AG09309 (cell line): Measurements from ENCODE around the gene INSRR.

Experiments
- DNase-seq: peaks from one replicate; pipeline ENCODE4 v3.0.0-alpha.2; 2010; ENCODE audit warnings: low read depth
- H3K4me3 ChIP-seq: 2 replicates; pipeline ENCODE4 v1.5.1; 2011; ENCODE audit warnings: mild to moderate bottlenecking, low read depth, low read length, moderate library complexity; ENCODE audit not compliant: control insufficient read depth
- TF ChIP-seq, protein P1 (sequence below): IDR thresholded peaks from 2 replicates; pipeline ENCODE4 v1.5.1; 2011; ENCODE audit warnings: mild to moderate bottlenecking, low read depth, low read length, inconsistent platforms; ENCODE audit not compliant: insufficient read depth, control insufficient read depth; ENCODE audit errors: missing control alignments

The INSRR gene

DNA sequence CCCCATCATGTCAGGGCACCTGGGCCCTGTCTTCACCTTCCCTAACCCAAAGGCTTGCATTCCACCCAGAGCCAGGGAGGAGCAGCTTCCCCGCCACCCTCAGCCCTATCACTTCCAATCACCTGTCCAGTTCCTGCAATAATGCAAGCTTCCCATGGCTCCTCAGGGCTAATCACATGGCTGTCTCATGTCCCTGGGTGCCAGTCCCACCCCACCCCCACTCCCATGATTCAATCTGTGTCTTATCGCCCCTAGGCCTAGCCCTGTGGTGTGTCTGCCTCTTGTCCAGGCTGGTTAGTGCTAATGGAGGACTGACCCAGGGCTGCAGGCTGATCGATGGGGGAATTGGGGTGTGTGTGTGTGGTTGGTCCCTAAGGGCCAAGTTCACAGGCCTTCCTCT lies 23.6 kb upstream of the INSRR start:
- TF ChIP-seq, protein P1, sequence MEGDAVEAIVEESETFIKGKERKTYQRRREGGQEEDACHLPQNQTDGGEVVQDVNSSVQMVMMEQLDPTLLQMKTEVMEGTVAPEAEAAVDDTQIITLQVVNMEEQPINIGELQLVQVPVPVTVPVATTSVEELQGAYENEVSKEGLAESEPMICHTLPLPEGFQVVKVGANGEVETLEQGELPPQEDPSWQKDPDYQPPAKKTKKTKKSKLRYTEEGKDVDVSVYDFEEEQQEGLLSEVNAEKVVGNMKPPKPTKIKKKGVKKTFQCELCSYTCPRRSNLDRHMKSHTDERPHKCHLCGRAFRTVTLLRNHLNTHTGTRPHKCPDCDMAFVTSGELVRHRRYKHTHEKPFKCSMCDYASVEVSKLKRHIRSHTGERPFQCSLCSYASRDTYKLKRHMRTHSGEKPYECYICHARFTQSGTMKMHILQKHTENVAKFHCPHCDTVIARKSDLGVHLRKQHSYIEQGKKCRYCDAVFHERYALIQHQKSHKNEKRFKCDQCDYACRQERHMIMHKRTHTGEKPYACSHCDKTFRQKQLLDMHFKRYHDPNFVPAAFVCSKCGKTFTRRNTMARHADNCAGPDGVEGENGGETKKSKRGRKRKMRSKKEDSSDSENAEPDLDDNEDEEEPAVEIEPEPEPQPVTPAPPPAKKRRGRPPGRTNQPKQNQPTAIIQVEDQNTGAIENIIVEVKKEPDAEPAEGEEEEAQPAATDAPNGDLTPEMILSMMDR, result no peak
- DNase-seq, result no peak
- H3K4me3 ChIP-seq, result no peak overlapping the region

DNA sequence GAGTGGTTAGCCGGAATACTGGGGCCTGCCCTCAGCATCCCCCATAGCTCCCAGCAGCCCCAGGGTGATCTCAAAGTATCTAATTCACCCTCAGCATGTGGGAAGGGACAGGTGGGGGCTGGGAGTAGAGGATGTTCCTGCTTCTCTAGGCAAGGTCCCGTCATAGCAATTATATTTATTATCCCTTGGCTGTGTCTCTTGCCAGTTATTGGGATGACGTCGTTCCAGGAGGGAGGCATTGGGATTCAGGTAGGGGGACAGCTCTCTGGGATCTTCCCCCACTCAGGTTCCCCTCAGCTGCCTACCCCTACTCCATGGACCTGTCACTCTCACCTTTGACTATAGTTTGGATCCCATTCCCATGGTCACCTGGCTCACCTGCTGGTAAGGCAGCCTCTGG lies 22.7 kb upstream of the INSRR start:
- TF ChIP-seq, protein P1, result no peak
- no peak for DNase-seq

DNA sequence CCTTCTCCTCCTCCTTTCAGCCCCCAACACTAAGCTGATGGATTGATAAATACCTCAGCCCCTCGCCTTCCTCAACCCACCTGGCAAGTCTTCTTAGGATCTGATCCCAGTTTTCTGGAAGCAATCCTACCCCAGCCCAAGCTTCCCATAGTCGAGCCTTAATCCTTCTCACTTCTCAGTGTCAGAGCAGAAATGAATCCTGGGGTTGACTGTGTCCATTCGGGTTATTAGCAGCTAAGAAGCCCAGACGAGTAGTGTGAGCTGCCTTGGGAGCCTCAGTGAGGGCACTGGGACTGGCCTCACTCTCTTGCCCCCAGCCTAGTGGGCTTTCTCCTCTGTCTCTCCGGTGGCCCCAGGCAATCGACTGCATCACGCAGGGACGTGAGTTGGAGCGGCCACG lies 22.2 kb upstream of the INSRR start:
- TF ChIP-seq, protein P1, result no peak
- H3K4me3 ChIP-seq, result no peak overlapping the region
- DNase-seq, result no peak

More for the DNA sequence above, 22.7 kb upstream of the INSRR start:
- no peak overlapping the region for H3K4me3 ChIP-seq

DNA sequence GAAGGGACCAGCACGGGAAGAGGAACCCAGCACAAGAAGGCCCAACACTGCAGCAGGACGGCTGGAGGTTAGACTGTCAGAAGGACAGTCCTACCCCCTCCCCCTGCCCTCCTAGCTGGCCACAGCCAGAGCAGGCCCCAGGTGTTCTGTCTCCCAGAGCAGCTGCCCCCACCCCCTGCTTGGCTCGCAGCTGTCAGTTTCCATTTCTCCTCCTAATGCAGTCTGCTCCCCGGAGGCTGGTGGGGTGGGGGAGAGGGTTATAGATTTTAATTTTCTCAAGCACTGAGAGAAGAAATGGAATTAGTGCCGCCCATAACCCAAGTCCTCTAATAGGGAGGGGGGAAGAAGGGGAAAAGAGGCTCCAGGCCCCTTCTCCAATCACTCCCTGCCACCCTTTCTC lies 21.6 kb upstream of the INSRR start:
- TF ChIP-seq, protein P1, result no peak
- no peak for DNase-seq
- no peak overlapping the region for H3K4me3 ChIP-seq

DNA sequence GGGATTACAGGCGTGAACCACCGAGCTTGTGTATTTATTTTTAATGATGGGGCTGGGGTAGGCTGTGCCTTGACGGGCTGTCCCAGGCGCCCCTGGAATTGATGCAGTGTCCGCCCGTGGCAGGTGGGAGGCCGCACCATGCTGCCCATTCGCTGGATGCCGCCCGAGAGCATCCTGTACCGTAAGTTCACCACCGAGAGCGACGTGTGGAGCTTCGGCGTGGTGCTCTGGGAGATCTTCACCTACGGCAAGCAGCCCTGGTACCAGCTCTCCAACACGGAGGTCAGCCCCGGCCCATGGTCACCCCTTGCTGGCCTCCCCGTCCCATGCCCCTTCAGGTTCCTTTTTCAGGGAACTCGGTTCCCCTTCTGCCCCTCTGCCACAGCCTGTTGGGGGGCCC lies 21.0 kb upstream of the INSRR start:
- H3K4me3 ChIP-seq, result no peak overlapping the region
- TF ChIP-seq, protein P1, result no peak
- no peak for DNase-seq

DNA sequence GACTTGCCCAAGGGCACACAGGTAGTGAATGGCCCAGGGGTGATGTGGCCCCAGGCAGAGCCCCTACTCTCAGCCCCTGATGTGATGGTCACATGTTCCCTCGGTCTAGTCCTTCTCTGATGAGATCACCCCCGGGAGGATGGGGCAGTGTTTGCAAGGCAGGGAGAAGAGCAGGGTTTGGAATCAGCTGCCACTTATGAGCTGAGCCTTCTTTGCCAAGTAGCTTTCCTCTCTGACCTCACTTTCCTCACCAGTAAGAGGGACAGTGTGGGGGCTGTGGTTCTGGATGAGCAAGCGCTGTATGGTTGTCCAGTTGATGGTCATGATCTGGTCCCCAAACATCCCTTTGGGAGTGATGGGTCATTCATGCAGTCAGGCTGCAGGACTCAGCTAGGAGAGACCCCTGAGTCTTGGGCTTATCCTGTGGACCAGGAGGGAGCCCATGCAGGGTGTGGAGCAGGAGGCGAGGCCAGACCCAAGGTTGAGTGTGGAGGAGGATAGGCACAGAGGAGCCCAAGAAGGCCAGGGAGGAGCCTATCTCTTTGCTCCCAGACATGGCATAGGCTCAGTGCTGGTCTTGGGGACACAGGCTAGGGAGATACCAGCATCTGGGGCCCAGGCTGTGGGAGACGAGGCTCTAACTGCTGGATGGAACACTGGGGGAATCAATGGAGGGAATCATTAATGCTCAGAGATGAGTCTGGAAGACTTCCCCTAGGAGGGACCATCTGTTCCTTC lies 18.7 kb upstream of the INSRR start:
- DNase-seq, result no peak
- H3K4me3 ChIP-seq, result no peak overlapping the region
- TF ChIP-seq, protein P1, result no peak

DNA sequence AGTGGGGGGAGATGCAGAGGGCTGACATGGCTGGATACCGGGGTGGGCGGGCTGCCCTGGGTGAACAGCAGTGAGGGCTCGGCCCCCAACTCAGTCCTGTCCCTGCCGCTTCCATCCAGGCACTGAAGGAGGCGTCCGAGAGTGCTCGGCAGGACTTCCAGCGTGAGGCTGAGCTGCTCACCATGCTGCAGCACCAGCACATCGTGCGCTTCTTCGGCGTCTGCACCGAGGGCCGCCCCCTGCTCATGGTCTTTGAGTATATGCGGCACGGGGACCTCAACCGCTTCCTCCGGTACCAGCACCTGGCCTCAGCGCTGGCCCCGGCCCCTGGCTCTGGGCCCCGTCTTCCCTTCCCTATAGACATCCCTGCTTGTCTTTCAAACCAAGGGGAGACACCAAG lies 17.4 kb upstream of the INSRR start:
- TF ChIP-seq, protein P1, result no peak
- DNase-seq, result no peak
- no peak overlapping the region for H3K4me3 ChIP-seq
